Measurements from ENCODE around the gene DCST1.

DCST1 gene

DNA sequence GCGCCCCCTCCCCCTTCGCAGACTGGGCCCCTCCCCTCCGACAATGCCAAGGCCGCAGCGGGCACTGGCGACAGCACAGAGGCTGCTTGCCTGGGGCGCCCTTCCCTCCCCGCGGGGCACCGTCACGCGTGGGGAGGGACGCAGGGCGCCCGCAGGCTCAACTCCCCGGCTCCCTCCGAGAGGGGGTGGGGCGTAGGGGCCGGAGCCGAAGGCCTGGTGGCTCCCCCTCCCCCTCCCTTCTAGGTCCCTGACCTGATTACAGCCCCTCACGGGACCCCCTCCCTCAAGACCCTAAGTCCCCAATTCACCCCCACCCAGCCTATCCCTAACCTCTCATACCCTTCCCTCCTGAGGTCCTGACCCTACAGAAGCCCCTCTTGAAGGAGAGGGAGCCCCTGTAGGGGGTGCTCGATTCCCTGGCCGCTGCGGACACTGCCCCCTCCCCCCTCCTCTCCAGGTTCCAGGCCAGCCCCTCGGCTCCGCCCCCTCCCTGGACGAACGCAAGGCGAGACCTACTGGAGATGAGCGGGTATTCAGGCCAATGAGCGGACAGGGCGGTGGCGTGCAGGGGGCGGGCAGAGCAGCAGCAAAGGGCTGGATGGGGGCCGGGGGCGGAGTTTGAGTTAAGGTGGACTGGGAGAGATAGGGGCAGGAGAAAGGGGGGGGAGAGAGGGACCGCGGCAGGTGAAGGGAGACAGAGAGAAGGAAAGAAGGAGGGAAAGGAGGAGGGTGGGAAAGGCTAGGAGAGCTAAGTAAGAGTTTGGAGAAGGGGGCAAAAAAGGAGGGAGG, 31.8 kb upstream of the DCST1 start:
- DNase-seq = peak; percentile 94

DNA sequence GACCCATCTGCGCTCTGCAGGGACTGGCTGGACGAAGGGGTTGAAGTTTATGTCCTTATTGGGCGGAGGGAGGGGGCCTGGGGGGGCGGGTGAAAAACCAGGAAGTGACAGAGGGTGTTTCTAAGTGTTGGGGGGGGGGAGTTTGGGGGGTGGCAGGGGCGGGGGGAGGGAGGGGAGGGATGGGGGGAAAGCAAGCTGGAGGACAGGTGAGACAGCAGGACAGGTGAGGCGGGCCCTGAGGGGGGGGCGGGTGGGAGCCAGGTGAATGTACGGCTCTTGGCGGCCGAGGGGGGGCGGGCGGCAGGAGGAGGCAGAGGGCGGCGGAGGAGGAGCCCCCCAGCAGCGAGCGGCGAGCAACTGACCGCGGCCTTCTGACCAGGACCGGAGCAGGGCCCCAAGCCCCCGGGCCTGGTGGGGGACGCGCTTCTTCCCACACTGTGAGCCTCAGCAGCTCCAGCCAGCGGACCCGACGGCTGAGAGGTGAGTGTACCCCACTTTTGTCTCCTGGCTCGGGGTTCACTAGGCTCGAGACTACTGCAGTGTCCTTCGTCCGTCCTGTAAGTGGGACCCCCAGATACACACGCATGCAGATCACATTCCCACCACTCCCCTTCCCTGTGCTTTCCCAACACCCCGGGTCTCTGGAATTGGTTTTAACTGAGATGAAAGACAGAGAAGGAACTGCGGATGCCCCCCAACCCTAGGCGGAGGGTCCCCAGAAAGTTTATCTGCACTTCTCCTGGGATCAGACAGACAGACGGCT, 31.0 kb upstream of the DCST1 start, which contains the start of gene ZBTB7B:
Gene ZBTB7B, plus strand, starts transcription at position 339 of the 763 bp plus-strand sequence. CDS start 11,859 bp downstream, outside the sequence.
- DNase-seq = no peak

DNA sequence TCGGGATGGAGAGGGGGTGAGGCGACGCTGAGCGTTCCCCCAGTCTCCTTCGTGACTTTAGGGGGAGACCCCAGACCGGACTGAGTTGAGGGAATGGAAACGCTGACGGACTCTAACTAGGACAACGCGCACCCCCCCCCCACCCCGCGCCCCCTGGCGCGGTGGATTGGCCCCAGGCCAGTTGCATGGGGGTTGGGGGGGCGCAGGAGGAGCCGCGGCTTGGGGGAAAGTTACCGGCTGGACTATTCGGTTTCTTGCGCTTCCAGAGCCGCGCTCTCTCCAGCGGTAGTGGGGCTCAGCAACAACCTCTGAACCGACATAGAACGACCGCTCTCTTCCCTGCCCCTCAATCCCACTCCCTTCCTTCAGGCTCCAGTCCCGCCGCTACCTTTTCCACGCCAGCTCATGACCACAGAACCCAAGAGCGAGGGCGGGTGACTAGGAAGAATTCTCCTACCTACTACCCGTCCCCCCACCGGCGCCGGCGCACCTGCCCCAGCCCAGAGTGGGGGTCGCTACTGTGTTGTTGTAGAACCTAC, 30.3 kb upstream of the DCST1 start:
- DNase-seq = no peak

DNA sequence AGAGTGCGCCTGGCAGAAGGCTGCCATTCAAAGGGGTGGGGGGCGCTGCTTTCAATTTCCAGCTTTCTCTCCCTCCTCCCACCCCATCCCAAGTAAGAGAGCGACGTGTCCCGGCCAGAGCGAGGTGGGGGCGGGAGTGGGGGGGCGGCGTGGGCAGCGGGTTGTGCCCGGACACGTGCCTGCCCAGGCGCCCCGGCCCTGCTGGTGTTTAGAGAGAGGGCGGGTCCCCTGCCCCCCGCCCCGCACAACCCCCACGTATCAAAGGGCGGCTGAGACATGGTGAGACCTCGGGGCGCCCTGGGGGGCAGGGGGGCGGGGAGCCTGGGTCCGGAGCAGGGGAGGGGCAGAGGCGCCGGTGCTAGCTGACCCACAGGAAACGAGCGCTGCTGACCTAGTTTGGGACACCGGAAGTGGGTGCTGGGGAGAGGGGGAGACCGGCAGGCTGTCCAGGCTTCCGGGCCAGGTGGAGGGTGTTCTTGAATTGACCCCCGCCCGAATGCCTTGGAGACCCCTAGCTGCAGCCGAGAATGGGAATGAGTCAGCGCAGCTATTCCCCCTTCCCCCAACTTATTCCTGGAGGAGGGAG, 29.8 kb upstream of the DCST1 start:
- no peak for DNase-seq

DNA sequence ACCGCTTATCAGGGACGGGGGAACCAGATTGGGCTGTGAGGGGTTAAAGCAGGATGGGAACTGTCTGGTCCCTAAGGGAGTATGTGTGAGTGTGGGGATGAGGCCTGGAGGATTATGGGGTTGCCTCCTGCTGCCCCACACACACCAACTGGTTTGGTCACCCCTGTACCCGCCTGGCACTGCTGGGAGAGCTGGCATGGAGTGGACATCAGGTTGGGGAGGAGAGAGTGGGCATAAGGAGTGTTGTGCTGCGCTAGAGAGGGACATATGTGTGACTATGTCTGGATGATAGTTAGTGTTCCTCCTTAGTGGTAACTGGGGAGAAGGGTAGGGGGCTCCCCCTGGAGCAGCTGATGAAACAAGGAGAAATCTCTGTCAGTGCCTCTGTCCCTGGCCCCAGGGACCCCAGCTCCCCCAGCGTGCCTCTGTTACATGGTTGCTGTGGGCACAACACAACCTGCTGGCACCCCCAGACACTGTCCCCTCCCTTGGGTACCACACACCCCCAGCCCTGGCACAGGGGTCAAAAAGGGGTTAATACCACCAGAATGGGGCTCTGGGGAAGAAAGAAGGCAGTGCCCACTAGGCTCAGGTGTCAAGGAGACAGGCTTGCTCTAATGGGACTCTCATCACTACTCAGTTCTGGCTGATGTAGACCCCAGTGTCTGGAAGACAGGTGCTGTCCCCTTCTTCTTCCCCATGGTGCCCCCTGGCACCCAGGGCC, 29.1 kb upstream of the DCST1 start:
- no peak for DNase-seq

DNA sequence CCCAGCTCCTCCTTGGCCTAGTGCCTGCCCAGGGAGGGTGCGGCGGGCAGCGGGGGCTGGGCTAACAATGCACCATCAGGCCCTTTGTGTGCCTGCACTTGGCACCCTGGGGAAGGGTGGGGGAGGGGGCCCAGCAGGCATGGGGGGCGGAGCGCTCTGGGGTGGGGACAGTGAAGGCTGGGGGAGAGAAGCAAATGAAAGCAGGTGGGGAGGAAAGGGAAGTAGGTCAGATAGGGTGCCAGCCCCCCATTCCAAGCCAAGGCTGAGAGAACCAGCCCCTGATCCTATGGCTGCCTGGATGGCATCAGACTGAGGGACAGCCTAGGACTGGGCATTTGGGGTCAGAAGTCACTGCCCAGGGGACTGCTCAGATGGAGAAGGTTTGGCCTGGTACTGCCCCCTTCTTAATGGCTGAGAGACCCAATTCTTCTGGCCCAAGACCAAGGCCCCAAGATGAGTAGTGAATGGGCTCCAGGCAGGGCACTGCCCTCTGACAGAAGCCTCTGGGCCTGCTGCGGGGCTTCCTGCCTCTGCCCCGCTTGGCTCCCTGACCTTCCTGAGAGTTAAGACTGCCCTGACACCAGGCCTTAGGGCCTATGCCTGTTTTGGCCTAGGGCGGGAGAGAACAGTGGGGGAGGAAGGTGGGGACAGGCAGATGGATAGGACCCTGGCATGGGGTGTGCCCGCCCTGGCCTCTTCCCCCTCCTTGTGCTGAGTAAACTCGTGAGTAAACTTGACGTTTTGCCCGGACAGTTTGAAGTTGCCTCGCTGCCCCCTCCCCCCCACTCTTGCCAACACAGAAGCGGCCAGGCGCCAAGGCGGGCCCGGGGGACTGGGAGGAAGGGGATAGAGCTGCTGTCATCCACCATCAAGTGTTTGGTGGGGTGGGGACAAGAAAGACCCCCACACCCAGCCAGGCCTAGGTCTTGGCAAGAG, 28.3 kb upstream of the DCST1 start:
- DNase-seq = no peak

DNA sequence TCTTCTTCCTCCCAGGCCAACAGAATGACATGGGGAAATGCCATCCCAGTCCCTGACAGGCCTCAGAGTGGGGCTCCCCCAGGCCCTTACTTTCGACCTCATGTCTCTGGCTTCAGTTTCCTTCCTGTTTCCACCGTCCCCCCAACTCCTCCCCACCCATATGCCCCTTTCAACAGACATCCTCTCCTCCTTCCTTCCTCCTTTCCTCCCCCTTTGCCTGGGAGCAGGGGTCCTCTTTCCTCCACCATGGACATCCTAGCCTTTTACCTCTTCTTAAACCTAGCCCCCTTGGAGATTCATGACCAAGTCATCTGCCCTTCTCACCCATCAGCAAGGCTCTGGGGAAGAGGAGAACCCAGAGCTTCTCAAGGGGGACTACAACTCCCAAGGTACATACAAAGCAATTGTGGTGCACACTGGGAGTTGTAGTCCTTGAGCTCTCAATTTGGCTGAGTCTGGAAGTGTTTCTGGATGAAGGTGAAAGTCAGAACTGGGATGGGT, 27.0 kb upstream of the DCST1 start:
- DNase-seq = no peak

DNA sequence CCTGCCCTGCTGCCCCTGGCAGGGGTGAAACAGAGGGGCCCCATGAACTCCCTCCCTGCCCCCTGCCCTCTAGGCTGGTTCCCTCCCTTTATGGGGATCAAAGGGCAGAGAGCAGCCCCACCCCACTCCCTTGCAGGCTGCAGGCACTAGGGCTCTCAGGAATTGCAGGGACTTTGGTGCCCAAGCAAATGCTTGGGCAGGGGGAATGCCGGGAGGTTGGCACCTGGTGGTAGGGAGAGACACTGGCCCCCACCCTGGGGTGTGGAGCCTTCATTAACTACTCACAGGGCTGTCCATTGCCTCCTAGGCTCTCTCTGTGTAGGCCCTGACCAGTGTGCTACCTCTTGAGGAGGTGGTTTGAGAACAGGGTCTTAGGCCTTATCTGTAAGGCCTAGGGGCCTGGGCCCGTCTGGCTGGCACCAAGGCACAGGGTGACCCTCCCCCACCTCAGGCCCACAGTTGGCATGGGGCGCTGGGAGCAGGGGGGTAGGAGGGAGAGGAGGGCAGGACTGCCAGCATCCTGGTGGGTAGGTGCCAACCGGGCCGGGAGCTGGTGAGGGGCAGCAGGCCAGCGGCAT, 26.3 kb upstream of the DCST1 start:
- no peak for DNase-seq

DNA sequence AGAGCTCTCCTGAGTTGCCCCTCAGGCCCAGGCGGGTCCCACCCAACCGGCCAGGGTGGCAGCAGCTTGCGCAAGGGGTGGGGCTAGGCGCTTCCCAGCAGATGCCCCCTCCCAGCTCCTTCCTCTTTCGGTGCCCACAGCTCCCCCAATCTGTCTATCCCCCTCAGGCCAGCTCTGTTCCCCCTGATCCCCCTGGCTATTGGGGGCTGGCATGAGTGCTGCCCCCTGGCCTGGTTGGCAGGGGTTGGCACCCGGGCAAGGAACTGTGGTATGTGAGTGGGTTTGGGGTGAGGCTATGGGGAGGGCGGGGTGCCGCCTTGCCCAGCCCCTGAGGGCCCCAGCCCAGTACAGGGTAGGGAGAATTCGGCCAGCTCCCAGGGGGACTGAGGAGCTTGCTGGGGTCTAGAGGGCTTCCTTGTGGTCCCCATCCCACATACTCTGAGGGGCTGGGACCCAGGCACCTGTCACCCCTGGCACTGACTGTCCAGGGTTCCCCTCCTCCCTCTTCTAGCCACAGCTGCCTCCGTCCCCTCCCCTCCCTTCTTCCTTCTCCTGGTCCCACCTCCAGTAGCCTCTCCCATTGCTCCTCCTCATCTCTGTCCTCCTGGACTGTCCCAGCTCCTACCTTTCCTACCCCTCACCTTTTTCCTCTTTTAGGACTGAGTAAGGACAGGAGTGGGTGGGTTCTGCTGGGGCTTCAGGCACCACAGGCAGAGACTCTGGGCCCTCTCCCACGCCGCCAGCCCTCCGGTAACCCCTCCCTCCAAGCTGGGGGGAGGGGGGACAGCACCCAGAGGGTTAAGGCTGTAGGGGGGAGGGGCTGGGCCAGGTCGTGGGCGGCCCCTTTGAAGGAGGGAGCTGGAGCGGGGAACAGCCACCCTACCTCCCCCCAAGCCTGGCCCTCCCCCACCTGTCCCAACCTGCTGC, 25.3 kb upstream of the DCST1 start:
- peak; percentile 50 for DNase-seq

DNA sequence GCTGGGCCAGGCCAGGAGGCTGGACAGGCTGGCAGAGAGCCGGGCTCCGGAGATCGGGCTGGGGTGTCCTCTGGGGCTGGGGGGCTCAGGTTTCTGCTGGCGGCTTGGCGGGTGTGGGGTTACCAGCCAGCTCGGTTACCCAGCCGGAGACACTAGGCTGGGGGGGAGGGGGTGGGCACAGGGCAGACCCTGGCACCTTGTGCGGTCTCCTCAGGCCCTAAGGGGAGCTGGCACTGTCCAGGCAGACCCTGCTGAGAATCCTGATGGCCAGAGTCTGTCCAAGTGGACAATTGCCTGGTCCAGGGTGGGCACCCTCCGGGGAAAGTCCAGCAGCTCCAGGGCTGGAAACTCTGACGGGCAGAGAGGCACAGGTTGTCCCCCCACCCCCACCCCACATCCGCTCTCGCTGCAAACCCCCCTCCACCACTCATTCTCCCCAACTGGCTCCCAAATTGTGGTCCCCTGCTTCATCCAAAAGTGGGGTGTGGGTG, 24.4 kb upstream of the DCST1 start:
- peak; percentile 43 for DNase-seq

DNA sequence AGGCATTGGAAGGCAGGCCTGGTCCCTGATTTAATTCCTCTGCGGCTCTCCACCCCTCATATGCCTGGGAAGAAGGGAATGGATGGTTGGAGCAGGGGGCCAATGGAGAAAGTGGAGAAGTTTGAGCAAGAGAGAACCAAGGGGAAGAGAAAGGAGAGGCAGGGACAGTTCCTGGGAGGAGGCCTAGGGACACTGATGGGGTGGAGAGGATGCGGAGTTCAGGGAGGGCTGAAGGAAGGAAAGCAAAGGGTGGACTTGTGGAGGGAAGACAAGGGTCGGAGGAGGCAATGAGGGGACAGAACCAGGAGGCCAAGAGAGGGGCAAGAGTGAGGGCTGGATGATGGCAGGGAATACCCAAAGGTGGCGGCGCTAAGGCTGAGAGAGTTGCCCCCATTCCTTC, 23.9 kb upstream of the DCST1 start:
- no peak for DNase-seq

DNA sequence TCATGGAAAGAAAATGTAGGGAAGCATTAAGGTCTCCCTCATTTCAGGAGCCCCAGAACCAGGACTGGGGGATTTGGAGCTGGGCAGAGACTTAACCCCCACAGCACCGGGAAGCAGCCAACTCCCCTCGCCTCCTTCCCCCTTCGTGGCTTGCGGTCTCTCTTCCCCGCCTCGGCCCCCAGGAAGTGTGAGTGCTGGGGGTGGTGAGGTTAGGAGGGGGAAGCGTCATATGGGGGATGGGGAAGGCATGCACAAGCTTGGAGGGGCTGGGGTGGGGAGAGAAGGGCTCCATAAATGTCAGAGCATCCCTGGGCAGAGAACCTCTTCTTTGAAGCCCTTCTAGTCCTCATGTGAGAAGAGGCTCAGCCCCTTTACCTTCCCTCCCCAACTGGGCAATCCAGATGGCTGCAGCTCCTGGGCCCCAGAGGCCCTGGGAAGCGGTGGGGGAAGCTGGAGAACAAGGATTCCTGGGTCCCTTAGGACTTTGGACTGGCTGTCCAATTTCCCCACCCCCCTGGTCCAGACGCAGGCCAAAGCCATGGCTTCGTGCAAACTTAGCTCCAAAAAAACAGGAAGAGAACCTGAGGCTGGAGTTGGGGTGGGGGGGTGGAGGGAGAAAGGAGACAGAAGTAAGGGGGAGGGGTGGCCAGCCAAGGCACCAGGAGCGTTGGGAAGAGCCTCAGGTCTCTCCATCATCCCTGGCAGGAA, 23.3 kb upstream of the DCST1 start:
- no peak for DNase-seq

DNA sequence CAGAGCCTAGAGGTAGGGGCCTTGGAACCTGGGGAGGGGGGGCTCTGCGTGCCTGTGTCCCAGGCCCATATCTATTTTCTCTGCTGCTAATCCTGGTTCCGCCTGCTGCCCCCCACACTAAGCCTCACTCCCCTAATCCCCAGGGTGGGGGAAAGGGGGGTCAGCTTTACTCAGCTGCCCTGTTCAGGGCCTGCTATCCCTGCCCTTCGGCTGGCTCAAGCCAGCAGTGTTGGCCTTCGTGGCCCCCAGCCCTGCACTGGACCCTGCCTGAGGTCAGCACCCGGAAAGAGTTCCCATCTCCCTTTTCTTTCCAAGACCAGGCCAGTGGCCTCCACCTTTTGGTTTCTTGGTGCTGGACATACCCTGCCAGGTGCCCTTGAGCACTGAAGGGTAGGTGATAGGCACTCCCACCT, 22.6 kb upstream of the DCST1 start:
- DNase-seq = no peak

DNA sequence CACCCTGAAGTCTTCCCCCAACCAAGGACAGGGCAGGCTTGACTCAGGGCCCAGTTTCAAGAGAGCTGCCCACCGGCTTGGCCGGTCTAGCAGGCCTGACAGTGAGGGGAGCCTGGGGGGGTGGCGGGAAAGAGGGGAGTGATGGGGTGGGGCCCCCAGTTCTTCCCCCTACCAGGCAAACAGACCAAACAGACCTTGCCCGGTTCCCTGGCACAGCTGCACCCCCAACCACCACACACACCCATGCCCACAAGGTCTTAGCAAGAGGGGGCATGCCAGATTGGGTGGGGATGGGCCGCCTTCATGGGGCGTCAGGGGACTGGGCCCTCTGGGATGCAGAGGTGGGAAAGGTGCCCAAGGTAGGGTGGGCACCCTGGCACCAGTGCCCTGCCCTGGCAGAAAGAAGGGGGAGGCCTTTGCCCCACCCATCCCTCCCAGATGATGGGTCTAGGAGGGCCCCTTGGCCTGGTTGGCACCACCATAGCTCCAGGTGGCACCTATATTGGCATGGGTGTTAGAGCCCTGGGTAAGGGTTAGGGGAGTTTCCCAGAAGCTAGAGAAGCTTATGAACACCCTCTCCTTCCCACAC, 22.1 kb upstream of the DCST1 start:
- no peak for DNase-seq

DNA sequence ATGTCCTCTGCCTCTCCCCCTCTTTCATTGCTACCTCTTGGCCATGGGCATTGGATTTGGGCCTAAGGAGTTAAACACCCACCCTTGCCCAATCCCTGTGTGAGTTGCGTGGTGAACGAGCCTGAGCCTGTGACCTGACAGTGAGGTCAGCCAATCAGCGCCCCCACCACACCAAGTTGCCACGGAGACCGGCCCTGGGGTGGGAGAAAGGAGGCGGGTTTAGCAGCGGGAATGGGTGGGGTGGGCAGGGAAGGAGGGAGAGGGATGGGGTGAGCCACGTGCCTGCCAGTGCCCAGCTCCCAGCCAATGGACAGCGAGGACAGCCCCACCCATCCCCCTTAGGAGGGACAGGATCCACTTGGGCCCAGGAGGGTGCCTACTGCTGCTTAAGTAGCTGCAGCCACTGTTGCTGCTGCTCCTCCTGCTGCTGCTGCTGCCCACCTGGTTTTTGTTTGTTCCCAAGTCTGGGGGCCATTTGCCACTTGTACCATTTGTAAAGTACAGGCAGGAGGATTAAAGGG, 21.5 kb upstream of the DCST1 start:
- no peak for DNase-seq

DNA sequence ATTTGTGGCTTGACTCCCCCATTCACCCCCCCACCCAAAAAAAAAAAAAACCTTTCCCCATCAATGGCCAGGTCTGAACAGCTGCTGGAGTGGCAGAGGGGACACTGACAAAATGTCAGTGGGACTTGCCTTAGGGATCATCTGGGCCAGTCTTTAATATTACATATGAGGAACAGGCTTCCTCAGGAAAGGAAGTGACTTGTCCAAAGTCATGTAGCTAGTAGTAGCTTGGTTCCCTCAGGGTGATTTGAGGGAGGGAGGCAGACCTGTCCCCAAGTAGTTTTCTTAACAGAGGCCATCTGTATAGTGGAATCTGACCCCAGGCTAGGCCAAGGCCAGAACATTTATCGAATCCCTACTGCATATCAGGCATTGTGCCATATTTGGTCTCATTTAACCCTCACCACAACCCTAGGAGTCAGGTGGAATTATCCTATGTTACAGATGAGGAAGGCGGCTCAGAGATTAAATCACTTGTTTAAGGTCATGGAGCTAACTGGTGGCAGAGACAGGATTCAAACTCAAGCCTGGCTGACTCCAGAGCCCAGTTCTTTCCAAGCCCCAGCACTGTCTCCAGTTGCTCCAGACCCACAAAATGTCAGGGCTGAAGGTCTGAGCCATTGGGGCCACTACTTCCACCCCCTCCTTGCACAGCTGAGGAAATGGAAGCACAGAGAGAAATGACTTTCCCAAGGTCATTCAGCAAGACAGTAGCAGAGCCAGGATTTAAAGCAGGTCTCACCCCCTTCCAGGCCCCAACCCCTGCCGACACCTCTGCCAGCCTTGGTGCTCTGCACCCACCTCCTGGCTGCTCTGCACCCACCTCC, 20.6 kb upstream of the DCST1 start:
- DNase-seq = no peak

DNA sequence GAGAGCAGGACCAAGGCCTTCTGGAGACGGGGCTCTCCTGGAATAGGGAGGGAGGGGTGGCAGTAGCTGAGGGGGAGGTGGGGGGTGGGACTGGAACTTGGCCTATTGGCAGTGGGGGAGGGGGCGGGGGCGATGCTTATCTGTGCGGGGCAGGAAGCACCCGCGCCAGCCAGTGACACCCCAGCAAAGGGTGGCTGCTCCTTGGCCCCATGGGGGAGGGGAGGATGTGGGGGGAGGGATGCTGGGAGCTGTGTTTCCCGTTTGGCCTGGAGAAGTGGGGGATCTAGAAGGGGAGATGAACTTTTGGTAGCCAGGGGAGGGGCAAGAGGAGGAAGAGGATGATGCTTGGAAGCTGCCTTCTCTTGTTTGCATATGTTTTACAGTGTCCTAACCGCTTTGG, 20.0 kb upstream of the DCST1 start:
- DNase-seq = peak; percentile 44
